Kidney epithelial cell (primary cell): Measurements from ENCODE around the gene PLPP7. TPM values are rescaled to one million over a fixed set of nuclear protein-coding genes. Genes with fewer than 3 reads are reported as not detected.

Source experiments
- DNase-seq: peaks from one replicate; pipeline ENCODE4 v3.0.0-alpha.2; 2010; ENCODE audit warnings: low read depth
- H3K27me3 ChIP-seq: 2 replicates; pipeline ENCODE4 v1.6.0; 2011; ENCODE audit warnings: low read length; ENCODE audit not compliant: control insufficient read depth, insufficient read depth
- H3K36me3 ChIP-seq: 2 replicates; pipeline ENCODE4 v1.5.1; 2011; ENCODE audit warnings: low read length; ENCODE audit not compliant: control insufficient read depth, insufficient read depth
- H3K4me3 ChIP-seq: 2 replicates; pipeline ENCODE4 v1.5.1; 2011; ENCODE audit warnings: low read depth, mild to moderate bottlenecking, control low read depth, low read length
- CTCF ChIP-seq: IDR thresholded peaks from 2 replicates; pipeline ENCODE4 v1.5.1; 2011; ENCODE audit warnings: mild to moderate bottlenecking, moderate library complexity, low read length, control low read depth, inconsistent platforms; ENCODE audit not compliant: insufficient read depth, poor library complexity, severe bottlenecking
- total RNA-seq: library from RNA; depleted of rRNA; stranded (reverse); fragments of >200 nt; gene quantifications from 2 replicates; pipeline ENCODE4 v1.2.3, GENCODE V29; 2015

The PLPP7 gene
- total RNA-seq, 1 donor from 2014 or later: 4.6 TPM

GRCh38 chr9:131279863-131280570 lies 9.5 kb upstream of the PLPP7 start:
- no peak overlapping the region for H3K4me3 ChIP-seq
- H3K27me3 ChIP-seq: peaks cover 58% of the 10 kb centered on the region
- no peak for TF ChIP-seq CTCF
- no peaks in the 10 kb centered on the region for H3K36me3 ChIP-seq
- DNase-seq: no peak

GRCh38 chr9:131280660-131281059 lies 8.9 kb upstream of the PLPP7 start:
- no peak for DNase-seq
- Histone ChIP-seq H3K4me3 (no peak overlapping the region), H3K27me3 (peaks cover 54% of the 10 kb centered on the region), H3K36me3 (no peaks in the 10 kb centered on the region)
- TF ChIP-seq CTCF: no peak

GRCh38 chr9:131281119-131281965 lies 8.2 kb upstream of the PLPP7 start:
- DNase-seq: no peak
- no peak for TF ChIP-seq CTCF
- H3K36me3 ChIP-seq: no peaks in the 10 kb centered on the region
- peaks cover 47% of the 10 kb centered on the region for H3K27me3 ChIP-seq
- no peak overlapping the region for H3K4me3 ChIP-seq

- DNase-seq: no peak
- Histone ChIP-seq H3K27me3 (peaks cover 44% of the 10 kb centered on the region), H3K36me3 (no peaks in the 10 kb centered on the region), H3K4me3 (no peak overlapping the region)
- no peak for TF ChIP-seq CTCF
Measured at GRCh38 chr9:131282175-131282574, 7.3 kb upstream of the PLPP7 start.

GRCh38 chr9:131282688-131283422 lies 6.7 kb upstream of the PLPP7 start:
- TF ChIP-seq CTCF: no peak
- DNase-seq: no peak
- Histone ChIP-seq H3K27me3 (peaks cover 43% of the 10 kb centered on the region), H3K36me3 (no peaks in the 10 kb centered on the region), H3K4me3 (no peak overlapping the region)
